ENCODE data around the gene PFN4. TPM values are rescaled to one million over a fixed set of nuclear protein-coding genes. Genes with fewer than 3 reads are reported as not detected.
"Not testable (repeated sequence)": the region's sequence is repeated elsewhere in the genome, so short reads cannot be mapped to it uniquely, and the experiment has no call there.

The PFN4 gene, protein sequence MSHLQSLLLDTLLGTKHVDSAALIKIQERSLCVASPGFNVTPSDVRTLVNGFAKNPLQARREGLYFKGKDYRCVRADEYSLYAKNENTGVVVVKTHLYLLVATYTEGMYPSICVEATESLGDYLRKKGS
- total RNA-seq = 1.1 and 2.1 TPM in 2 replicates
- 1.2 TPM for polyA plus RNA-seq (2012)

DNA sequence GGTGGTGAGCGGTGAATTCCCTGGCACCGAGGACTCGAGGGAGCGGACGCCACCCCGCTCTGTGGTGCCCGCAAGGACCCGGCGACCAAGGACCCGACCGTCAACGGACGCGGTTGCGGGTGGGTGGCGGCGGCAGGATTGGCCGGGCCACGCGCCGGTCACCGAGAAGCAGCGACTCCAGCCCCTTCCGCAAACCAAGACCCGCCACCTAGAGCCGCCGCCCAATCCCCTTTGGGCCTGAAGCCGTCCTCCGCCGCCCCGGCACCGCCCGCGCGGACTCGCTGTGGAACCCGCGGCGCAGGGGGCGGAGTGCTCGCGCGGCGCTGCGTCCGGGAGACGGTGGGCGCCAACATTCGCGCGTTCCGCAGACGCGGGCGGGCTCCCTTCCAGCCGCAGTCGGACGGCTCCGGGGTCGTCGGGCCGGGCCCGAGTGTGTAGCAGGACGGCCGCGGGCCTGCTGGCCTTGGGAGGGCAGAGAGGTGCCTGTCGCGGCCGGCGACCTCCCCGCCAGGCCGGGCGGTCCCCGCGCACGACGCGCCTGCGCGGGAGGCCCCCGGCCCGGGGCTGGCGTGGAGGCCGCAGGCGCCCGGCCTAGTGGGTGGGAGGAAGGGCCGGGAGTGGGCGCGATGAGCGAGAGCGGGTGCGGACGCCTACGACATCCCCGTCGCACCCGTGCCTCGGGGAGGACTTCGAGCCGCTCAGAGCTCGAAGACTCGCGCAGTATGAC is at the start of gene PFN4, which contains the start of gene FAM228B:
Gene PFN4, minus strand, starts transcription at position 140 of the 727 bp plus-strand sequence. CDS start 799 bp downstream, outside the sequence.
Gene FAM228B, plus strand, starts transcription at position 275 of the 727 bp plus-strand sequence. CDS start 893 bp downstream, outside the sequence.
- peak; percentile 90 for DNase-seq (ENCODE audit: low read depth)

DNA sequence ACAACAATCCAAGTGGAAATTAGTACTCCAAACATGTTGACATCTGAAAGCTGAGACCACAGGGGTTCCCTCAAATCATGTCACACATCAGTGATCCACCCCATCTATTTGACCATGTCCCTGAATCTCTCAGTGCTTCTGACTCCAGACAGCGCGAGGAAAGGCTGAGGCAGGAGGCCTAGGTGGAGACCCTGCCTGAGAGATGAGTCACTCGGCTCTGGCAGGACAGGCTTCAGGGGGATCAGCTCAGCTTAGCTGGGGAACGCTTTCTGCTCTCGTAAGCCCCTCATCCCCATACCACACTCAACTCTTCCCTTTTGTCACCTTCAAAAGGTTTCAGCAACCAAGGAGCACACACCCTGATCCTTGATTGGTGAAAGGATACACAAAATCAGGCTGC is 45.9 kb upstream of the PFN4 start:
- no peak for DNase-seq (ENCODE audit: low read depth)

DNA sequence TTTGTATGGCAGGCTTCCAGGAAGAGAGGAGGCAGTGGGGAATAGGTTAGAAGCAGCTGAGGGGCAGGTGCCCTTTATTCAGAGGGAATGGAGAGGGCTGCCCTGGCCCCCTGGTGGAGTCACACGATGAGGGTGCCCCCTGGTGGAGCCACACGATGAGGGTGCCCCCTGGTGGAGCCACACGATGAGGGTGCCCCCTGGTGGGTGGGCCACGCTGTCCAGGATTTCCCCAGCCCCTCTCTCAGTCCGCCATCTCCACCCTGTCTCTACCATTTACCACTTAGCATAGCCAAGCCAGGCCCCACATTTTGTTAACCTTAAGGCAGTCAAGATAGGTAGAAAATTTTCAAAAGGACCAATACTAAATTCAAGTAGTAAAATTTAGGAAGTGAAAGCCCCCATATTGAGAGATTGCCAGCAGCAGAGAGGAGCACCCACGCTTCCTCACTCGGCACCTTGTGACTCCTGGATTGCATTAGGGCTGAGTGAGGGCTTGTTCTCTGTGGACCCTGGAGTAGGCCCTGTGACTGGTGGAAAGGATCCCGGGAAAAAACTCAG is 41.4 kb upstream of the PFN4 start:
- DNase-seq (ENCODE audit: low read depth) = no peak

DNA sequence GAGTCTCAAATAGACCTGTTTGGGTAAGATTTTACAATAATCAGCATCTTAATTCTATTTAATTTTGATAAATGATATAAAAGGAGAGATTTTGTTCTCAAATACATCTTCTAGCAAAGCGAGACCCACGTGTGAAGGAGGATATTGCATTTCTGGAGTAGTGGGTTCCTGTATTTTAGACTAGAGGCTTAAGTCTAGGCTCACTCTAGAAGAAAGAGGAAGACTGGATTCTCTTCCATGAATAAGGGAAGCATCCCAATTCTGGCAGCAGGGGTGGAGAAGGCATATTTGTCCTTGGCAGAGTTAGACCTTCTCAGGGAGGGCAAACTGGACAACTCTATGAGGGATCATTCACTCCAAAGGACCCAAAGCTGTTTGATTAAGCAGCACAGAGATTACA is 40.5 kb upstream of the PFN4 start:
- DNase-seq (ENCODE audit: low read depth) = no peak

DNA sequence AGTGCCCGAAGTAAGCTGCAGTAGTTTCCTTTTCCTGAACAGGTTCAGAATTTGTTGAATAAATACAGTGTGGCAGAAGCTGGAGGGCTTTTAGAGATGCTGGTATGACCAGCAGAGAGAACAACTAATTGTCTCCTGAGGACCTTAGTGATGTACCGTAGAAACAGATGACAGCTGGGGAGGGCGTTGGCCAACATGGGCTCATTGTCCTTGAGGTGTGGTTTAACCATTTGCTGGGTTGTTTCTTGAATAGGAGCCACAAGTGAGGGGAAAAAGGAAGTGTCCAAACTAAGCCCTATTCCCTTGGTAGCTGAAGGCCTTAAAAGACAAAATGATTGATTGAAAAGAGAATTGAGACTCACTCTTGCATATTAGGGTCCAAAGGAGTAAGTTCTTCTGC is 40.1 kb upstream of the PFN4 start:
- peak; percentile 55 for DNase-seq (ENCODE audit: low read depth)

DNA sequence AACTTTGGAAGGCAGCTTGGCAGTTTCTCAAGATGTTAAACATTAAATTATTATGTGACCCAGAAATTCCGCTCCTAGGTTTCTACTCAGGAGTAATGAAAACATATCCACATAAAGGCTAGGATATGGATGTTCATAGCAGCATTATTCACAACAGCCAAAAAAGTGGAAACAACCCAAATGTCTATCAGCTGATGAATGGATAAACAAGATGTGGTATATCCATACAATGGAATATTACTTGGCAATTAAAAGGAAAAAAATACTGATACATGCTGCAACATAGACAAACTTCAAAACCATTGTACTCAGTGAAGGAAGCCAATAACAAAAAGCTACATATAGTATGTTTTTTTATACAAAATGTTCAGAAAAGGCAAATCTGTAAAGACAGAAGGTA is 39.4 kb upstream of the PFN4 start:
- DNase-seq (ENCODE audit: low read depth) = no peak

DNA sequence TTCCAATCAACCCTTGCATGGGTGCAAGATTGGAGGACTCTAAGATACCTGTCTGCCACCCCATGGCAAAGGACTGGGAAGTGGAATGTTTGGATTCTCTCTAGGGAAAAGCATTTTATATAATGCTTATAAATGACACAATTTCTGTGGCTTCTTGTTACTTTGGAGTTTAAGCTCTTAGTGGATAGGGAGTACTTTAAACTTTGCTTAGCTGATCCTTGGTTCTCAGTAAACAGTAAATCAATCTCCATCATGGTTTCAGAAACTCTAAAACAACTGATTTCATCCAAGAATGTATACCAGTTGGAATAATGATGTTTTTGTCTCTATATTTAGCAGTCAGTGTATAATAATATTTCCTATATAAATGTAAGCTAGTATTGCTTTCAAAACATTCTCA is 37.6 kb upstream of the PFN4 start:
- DNase-seq (ENCODE audit: low read depth) = no peak

DNA sequence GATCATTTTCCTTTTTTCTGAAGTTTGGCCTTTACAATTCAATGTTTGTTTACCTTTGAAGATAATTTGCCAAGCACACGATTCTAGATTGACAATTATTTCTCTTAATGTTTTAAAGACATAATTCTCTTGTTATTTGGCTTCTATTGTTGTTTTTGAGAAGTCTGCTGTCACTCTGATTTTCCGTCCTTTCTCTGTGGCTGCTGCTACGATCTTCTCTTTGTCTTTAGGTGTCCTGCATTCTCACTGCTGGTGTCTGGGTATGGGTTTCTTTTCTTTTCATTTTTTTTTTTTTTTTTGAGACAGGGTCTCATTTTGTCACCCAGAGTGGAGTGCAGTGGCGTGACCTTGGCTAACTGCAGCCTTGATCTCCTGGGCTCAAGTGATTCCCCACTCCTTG is 36.6 kb upstream of the PFN4 start:
- DNase-seq (ENCODE audit: low read depth) = no peak

DNA sequence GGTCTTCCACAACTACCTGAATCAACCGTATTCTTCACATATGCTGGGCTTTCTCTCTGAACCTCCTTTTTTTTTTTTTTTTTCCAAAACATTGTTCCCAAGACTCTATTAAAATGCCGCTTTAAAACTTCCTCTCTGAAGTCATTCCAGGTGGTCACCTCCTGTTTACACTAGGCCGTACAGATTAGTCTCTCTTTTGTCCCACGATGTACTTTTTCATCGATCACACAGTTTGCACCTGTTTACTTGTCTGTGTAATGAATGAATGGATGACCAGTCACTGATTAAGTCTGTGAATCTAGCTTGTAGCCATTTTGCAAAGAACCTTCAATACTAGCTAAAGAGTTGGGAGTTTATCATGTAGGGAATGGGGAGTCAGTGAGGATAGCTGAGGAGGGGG is 35.0 kb upstream of the PFN4 start:
- DNase-seq (ENCODE audit: low read depth) = no peak

DNA sequence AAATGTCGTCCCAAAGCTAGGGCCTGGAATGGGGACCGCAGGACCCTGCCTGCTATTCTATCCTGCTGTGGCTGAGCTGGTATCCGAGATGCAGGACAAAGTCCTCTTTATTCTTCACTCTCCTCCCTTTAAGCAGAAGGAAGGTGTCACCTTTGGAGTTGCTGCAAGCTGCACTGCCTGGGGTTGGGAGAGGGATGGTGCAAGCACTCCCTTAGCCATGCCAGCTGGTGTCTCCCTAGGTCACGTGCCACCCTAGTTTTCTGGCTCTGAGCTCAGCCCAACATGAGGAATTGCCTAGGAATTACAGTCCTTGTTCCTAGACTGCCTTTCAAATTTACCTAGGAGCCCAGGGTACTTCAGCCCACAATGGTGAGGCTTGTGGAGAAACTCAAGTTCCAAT is 30.3 kb upstream of the PFN4 start:
- no peak for DNase-seq (ENCODE audit: low read depth)

DNA sequence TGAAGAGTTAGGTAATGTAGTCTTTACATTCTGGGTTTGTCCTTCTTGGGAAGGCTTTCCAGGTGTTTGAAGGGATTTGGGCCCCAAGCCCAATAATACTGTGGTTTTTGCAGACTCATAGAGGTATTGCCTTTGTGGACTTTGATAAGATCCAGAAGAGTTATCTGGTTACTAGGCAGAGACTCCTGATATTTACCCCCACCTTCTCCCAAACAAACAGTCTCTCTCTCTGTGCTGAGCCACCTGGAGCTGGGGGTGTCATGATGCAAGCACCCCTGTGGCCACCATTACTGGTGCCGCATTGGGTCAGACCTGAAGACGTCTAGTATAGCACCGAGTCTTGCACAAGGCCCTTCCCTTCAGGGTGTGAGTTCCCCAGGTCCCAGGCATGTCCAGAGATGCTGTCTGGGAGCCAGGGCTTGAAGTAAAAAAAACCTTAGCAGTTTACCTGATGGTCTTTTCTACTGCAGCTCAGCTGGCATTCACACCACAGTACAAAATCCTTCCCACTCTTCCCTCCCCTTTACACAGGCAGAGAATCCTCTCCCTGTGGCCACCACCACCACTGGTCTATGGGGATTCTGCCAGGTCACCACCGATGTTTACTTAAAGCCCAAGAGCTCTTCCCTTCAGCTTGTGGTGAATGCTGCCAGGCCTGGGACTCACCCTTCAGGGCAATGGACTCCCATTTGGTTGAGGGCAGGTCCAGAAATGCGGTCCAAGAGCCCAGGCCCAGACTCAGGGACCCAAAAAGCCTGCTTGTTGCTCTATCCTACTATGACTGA is 29.5 kb upstream of the PFN4 start:
- DNase-seq (ENCODE audit: low read depth) = no peak

DNA sequence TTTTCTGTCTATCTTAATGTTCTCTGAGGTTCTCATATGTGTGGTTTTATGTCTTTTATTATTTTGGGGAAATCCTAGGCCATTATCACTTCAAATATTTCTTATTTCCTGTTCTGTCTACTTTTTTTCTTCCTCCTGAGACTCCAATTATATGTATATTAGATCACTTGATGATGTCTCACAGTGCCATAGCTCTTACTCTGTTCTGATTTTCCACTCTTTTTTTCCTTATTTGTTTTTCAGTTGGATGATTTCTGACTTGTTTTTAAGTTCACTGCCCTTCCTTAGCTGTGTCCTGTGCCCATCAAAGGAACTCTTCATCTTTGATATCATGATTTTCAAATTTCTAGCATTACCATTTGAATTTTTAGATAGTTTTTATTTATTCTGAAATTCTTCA is 24.2 kb upstream of the PFN4 start:
- DNase-seq (ENCODE audit: low read depth) = no peak

DNA sequence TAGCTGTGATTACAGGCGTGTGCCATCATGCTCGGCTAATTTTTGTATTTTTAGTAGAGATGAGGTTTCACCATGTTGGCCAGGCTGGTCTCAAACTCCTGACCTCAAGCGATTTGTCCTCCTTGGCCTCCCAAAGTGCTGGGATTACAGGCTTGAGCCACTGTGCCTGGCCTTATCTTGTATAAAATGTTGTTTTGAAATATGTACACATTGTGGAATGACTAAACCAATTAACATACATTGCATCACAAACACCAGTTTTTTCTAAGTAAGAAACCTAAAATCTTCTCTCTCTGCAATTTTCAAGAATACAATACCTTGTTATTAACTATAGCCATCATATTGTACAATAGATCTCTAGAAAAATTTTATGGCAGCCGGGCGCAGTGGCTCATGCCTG is 17.2 kb upstream of the PFN4 start:
- DNase-seq (ENCODE audit: low read depth) = not testable (repeated sequence)

DNA sequence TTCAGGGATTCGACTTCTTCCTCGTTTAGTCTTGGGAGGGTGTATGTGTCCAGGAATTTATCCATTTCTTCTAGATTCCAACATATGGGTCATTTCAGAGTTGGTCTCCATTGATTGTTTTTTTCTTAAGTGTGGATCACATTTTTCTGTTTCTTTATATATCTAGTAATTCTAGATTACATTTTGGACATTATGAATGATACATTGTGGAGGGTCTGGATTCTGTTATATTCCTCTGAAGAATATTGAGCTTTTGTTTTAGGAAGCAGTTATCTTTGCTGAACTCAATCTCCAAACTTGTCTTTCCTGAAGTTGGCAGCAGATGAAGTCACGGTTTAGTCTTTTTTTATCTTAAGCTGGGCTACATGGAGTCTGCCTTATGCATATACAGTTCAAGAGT is 9.4 kb upstream of the PFN4 start:
- no peak for DNase-seq (ENCODE audit: low read depth)

DNA sequence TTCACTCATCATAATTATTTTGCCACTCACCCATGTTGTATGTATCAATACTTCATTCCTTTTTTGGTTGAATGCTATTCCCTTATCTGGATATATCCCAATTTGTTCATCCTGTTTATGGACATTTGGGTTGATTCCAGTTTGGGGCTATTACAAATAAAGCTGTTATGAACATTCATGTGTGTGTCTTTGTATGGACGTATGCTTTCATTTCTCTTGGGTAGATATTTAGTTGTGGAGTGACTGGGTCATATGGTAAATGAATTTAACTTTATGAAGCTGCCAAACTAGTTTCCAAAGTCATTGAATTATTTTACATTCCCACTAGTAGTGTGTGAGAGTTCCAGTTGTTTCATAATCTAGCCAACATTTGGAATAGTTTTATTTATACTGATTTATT is 2.8 kb upstream of the PFN4 start:
- no peak for DNase-seq (ENCODE audit: low read depth)

DNA sequence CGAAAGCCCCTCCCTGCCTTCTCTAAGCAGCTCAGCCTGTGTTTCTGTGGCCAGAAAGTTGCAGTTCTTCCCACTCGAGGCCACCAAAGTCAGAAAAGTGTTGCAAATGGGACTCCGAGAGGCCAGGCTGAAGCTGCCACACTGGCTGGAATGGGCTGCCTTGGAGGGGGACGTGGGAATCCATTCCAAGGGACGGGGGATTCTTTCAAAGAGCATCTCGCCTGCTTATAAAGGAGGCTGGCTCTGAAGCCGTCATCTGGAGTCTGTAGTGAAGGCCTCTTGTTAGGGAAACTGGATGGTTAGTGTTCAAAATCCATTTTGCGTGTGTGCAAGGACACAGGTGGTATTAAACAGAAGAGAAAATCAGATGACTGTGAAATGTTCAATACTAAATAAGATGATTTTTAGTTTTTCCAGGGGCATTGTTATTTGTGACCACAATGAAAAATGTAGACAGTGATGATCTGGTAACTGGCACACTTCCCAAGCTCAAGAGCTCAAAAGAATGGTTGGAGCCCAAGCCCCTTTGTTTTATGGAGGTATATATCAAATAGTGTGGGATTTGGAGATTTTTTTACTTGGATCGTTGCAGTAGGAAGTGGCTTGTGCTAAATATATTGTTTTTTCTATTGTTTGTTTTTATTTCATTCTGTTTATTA is 917 bp upstream of the PFN4 start:
- DNase-seq (ENCODE audit: low read depth) = no peak

DNA sequence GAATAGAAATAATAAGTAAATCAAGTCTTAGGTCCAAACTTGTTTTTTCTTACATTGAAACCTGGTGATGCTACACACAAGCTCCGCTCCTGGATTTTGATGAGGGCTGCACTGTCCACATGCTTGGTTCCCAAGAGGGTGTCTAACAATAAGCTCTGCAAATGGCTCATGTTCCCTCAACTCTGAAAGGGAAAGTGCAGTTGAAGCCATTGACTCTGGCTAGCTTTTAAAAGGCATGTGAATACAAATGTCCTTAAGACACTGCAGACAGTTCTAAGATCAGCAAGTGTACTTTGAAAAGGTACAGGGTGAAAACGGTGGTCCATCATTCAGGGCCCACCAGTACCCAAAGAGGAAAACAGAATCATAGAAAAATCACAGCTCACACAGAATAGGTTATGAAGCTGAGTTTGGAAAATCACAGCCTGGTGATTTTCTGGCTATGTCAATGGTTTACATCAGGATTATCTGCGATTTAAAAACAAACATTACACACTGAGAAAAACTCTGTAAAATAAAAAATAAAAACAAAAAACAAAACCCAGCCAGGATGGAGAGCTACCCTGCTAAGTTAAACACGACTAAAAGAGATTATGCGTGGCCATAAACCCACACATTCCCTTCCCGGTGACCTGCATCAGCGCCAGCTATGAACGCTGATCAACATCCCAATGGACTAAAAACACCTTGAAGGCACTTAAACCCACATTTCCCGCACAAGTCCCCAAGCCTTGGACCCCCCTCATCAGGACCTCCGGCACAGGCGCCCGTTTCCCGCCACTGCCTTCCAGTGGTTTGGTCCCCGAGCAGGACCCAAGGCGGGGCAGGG is 554 bp downstream of the PFN4 start:
- no peak for DNase-seq (ENCODE audit: low read depth)

DNA sequence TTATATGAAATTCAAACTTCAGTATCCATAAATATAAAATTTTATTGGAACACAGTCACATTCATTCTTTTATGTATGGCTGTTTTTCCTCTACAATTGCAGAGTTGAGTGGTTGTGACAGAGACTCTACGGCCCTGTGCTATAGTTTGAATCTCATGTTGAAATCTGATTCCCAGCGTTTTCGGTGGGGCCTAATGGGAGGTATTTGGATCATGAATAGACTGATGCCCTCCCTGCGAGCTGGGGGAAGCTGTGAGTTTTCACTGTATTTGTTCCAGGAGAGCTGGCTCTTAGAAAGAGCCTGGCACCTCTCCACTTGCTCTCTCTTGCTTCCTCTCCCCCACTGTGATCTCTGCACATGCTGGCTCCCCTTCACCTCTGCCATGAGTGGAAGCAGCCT is 1.7 kb downstream of the PFN4 start:
- no peak for DNase-seq (ENCODE audit: low read depth)

DNA sequence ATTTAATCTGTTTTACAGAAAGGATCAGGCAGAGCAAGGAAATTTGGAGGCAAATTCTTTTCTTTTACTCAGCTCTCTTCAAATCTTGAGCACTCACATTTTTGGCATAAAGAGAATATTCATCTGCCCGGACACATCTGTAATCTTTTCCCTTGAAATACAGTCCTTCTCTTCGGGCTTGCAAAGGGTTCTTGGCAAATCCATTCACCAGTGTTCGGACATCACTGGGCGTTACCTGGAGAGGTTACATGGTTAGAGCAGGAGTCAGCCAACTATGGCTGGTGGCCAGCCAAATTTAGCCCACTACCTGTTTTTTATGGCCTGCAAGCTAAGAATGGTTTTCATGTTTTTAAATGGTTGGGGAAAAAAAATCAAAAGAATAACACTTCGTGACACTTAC is 2.1 kb downstream of the PFN4 start:
- DNase-seq (ENCODE audit: low read depth) = no peak

DNA sequence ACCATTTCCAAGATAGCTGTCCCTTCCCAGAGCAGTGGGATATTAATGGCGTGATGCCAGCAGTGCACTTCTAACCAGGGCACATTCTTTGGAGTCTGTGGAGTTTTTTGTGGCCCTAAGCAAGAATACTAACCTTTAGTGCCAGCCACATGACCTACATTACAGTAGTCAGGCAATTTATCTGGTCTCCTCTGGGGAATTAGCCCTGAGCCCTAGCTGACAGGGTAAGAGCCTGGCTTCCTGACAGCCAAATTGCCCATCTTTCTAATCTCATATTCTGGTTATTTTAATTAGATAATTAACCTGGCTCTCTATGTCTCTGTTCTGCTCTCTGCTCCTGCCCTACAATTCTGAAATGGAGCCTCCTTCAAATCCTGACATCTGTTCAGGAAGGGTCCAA is 5.2 kb downstream of the PFN4 start:
- no peak for DNase-seq (ENCODE audit: low read depth)

DNA sequence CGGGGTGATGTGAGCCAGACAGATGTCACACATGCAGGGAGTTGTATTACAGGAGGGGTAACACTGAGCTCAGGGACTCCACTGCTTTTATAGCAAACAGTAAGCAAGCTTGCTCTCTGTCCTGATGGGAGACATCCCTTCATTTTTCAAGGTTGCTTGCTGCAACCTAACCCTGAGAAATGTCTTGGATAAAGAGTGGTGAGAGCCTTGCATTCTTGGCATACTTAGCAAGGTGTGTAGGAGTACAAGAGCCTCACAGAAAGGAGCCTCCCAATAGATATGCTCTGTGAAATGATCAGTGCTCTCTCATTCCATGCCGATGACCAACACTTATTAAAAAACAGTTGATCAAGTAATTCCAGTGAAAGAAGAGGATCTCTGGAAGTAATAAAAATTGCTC is 8.1 kb downstream of the PFN4 start:
- DNase-seq (ENCODE audit: low read depth) = no peak
